K562 (cell line): ENCODE results near the gene POMGNT2. TPM values are rescaled to one million over a fixed set of nuclear protein-coding genes. Genes with fewer than 3 reads are reported as not detected.
A peak's percentile ranks its signal among the peaks of the same experiment; 100 is the strongest.

ENCODE experiments used
- ATAC-seq: fragments of 200-7000 bp; cut with Tn5 transposase; 3 replicates; pipeline ENCODE4 v1.9.1; 2020; ENCODE audit warnings: moderate library complexity
- BruUV-seq: library from RNA; stranded (reverse); fragments of 400-500 nt; replicated peaks from 2 replicates; lab custom pipeline; 2021; lab: Mats Ljungman, UMichigan
- CTCF ChIA-PET: fragments of 300-600 bp; formaldehyde crosslinking; extraction: SDS; loops from one replicate; lab custom pipeline; 2021; ENCODE audit warnings: low intra/inter-chr PET ratio; lab: Yijun Ruan, JAX
- POLR2A ChIA-PET: fragments of 300-600, 350-650 bp; sonication (Branson Sonifier 250); formaldehyde crosslinking; extraction: SDS; loops from one replicate; lab custom pipeline; 2021; ENCODE audit warnings: antibody characterized with exemption, inconsistent platforms; lab: Yijun Ruan, JAX
- DNase-seq, 4 experiments: peaks; one replicate each; pipeline versions ENCODE4 v3.0.0 to v3.0.0-alpha.2; 2011 to 2018; ENCODE audit warnings: low spot score in 3 of 4, mixed read lengths in 3 of 4; ENCODE audit errors: extremely low read depth in 1 of 4
- FAIRE-seq: peaks from 2 replicates; lab custom pipeline; 2011; peaks lifted over from hg19 to GRCh38; lab: Jason Lieb, UNC
- H2AFZ ChIP-seq: 2 replicates; pipeline ENCODE4 v1.6.0; 2011; ENCODE audit warnings: low read depth, low read length, control low read depth, inconsistent platforms
- H3K27ac ChIP-seq: fragments of 200-600 bp; 3 replicates; pipeline ENCODE4 v1.8.0; 2011; ENCODE audit warnings: low read depth, mild to moderate bottlenecking, control low read depth, inconsistent platforms, low read length, moderate library complexity, mixed read lengths; ENCODE audit errors: extremely low read depth
- H3K27me3 ChIP-seq, 2 experiments: fragments of 300-600 bp in 1 of 2; 2 replicates in 1 of 2; 3 replicates in 1 of 2; pipeline versions ENCODE4 v1.6.0 to v1.8.0; 2011; ENCODE audit warnings: inconsistent platforms in 2 of 2, low read length in 2 of 2, mild to moderate bottlenecking in 1 of 2, mixed read lengths in 1 of 2, moderate library complexity in 1 of 2; ENCODE audit not compliant: control insufficient read depth in 2 of 2, insufficient read depth in 2 of 2
- H3K36me3 ChIP-seq: fragments of 300-600 bp; 3 replicates; pipeline ENCODE4 v1.8.0; 2011; ENCODE audit warnings: mild to moderate bottlenecking, low read length, inconsistent platforms; ENCODE audit not compliant: control insufficient read depth, insufficient read depth
- H3K4me1 ChIP-seq, 2 experiments: fragments of 200-600 bp in 1 of 2; replicated peaks in 1 of 2; 2 replicates in 1 of 2; 3 replicates in 1 of 2; pipeline versions ENCODE4 v1.5.1 to v1.8.0; 2011; ENCODE audit warnings: inconsistent platforms in 2 of 2, low read length in 2 of 2, mild to moderate bottlenecking in 1 of 2, mixed read lengths in 1 of 2, moderate library complexity in 1 of 2; ENCODE audit not compliant: control insufficient read depth in 2 of 2, insufficient read depth in 2 of 2
- H3K4me2 ChIP-seq: 2 replicates; pipeline ENCODE4 v1.6.1; 2011; ENCODE audit warnings: low read length, control low read depth, inconsistent platforms, mixed read lengths; ENCODE audit not compliant: insufficient read depth
- H3K4me3 ChIP-seq: fragments of 200-600 bp; sonication (generic), shearing (Covaris generic); 2 replicates; pipeline ENCODE4 v1.5.1; 2016; ENCODE audit warnings: control low read depth, inconsistent platforms
- H3K79me2 ChIP-seq: fragments of 200-600 bp; 3 replicates; pipeline ENCODE4 v1.8.0; 2011; ENCODE audit warnings: low read length, inconsistent platforms; ENCODE audit not compliant: control insufficient read depth, insufficient read depth
- H3K9ac ChIP-seq, 2 experiments: 2 replicates each; pipeline versions ENCODE4 v1.6.0 to v1.6.1; 2011; ENCODE audit warnings: low read depth in 2 of 2, low read length in 2 of 2, control low read depth in 1 of 2, inconsistent platforms in 1 of 2, mild to moderate bottlenecking in 1 of 2, mixed read lengths in 1 of 2; ENCODE audit not compliant: insufficient read depth in 1 of 2
- H3K9me1 ChIP-seq: one replicate; pipeline ENCODE4 v1.6.0; 2011; ENCODE audit warnings: inconsistent platforms, mild to moderate bottlenecking, low read length, moderate library complexity; ENCODE audit not compliant: control insufficient read depth, insufficient read depth
- H3K9me3 ChIP-seq: replicated peaks from 2 replicates; pipeline ENCODE4 v1.5.1; 2011; ENCODE audit warnings: low read depth, low read length, inconsistent platforms; ENCODE audit not compliant: control insufficient read depth, insufficient read depth
- H4K20me1 ChIP-seq: replicated peaks from 2 replicates; pipeline ENCODE4 v1.6.1; 2011; ENCODE audit warnings: low read length, inconsistent platforms, mixed read lengths; ENCODE audit not compliant: control insufficient read depth, insufficient read depth
- PBX2 ChIP-seq, 2 experiments: IDR thresholded peaks in 1 of 2; conservative IDR thresholded peaks in 1 of 2; 2 replicates each; pipeline ENCODE4 v1.6.1; 2016; ENCODE audit warnings: low read depth in 2 of 2, mild to moderate bottlenecking in 1 of 2, missing compliant biosample characterization in 1 of 2, missing genetic modification characterization in 1 of 2, moderate library complexity in 1 of 2
- SMARCE1 ChIP-seq: fragments of 450-650 bp; IDR thresholded peaks from 2 replicates; pipeline ENCODE4 v1.7.1; 2016; ENCODE audit warnings: mild to moderate bottlenecking
- SPI1 ChIP-seq: IDR thresholded peaks from 2 replicates; pipeline ENCODE4 v1.6.1; 2011; ENCODE audit warnings: low read depth, low read length, control low read depth, borderline replicate concordance
- ZNF407 ChIP-seq: fragments of 450-650 bp; IDR thresholded peaks from 2 replicates; pipeline ENCODE4 v1.6.1; 2016; ENCODE audit warnings: low read depth
- in situ Hi-C: fragments of 300-500 bp; cut with MboI; formaldehyde crosslinking; loops from 4 replicates; pipeline ENCODE4 v1.15.0; 2018; ENCODE audit warnings: inconsistent platforms, mixed read lengths
- intact Hi-C: fragments of 100-400 bp; cut with micrococcal nuclease; formaldehyde crosslinking; loops from 2 replicates; pipeline ENCODE4 v1.14.2; 2022
- polyA plus RNA-seq, 8 experiments: library from polyadenylated mRNA; depleted of rRNA in 4 of 8; stranded (reverse) in 5 of 8; unstranded in 3 of 8; fragments of >200 nt; fragmentation: Nextera tagmentation in 2 of 8; fragmentation: Illumina TruSeq in 1 of 8; extraction: Ambion mirVana in 2 of 8; extraction: Trizol in 1 of 8; gene quantifications; 2 replicates each; pipeline versions ENCODE4 v1.2.1 to v1.2.3, GENCODE V29; 2011 to 2014; ENCODE audit warnings: inconsistent platforms in 1 of 8, missing spikeins in 1 of 8
- total RNA-seq, 7 experiments: library from RNA; depleted of rRNA in 6 of 7; stranded (reverse); fragments of >200 nt in 6 of 7; fragmentation: Illumina TruSeq in 2 of 7; extraction: Trizol in 2 of 7; gene quantifications; 2 replicates each; pipeline versions ENCODE4 v1.2.1 to v1.2.3, GENCODE V29; 2011 to 2021; ENCODE audit warnings: low replicate concordance in 1 of 7

POMGNT2 gene
- total and polyA plus RNA-seq, 9 of the 15 experiments (the other 6 are each of a cell fraction or from before 2014, with no cell fraction given): 0.65 to 14.1 (median 10.3) TPM

GRCh38 chr3:43152649-43153048, 46.8 kb upstream of the POMGNT2 start (continued):
- no peak for TF ChIP-seq ZNF407
- TF ChIP-seq, all 486 proteins: peak for 4

GRCh38 chr3:43148033-43148432, 42.2 kb upstream of the POMGNT2 start:
- no peak overlapping the region for H3K4me3 ChIP-seq
- in situ Hi-C loops: no loop called here
- ATAC-seq (no peak), DNase-seq (no peak), FAIRE-seq (no peak)
- H3K9ac ChIP-seq: no peak overlapping the region
- H3K4me1 ChIP-seq: 0 out of 5 replicates have a peak, but pooled peaks cover 0 to 3% of the 10 kb centered on the region in 2 experiments
- H3K9me3 ChIP-seq: no peaks in the 10 kb centered on the region
- no peaks in the 10 kb centered on the region for H4K20me1 ChIP-seq
- no peak overlapping the region for H2AFZ ChIP-seq
- no peak overlapping the region for H3K27ac ChIP-seq
- POLR2A ChIA-PET: interaction anchor here (1.0 kb wide), 1 partner anchor 13 kb away, joined by 3 read pairs; no protein-coding TSS in a partner anchor
- no peaks in the 10 kb centered on the region for H3K79me2 ChIP-seq
- TF ChIP-seq PBX2 (CRISPR knock-in tag; IDR thresholded peaks at IDR 0.05; ENCODE audit: low read depth): no peak
- no peak for TF ChIP-seq PBX2 (tag; conservative IDR thresholded peaks at IDR 0.05; ENCODE audit: low read depth)
- peak; percentile 49; the same call in 1 of the 2 replicates for TF ChIP-seq SMARCE1
- peak; percentile 82 for TF ChIP-seq SPI1
- intact Hi-C loops: no loop called here
- CTCF ChIA-PET: no interaction called here
- no TSS peak for BruUV-seq
- H3K9me1 ChIP-seq: no peaks in the 10 kb centered on the region
- no peak overlapping the region for H3K4me2 ChIP-seq
- peaks cover 3 to 4% of the 10 kb centered on the region in 2 experiments; a peak in 3 of 5 replicates for H3K27me3 ChIP-seq
- H3K36me3 ChIP-seq: no peaks in the 10 kb centered on the region
